Measurements from ENCODE around the gene MDM4. TPM values are rescaled to one million over a fixed set of nuclear protein-coding genes. Genes with fewer than 3 reads are reported as not detected.
"Not testable (repeated sequence)": the region's sequence is repeated elsewhere in the genome, so short reads cannot be mapped to it uniquely, and the experiment has no call there.

MDM4 gene
- total RNA-seq, 2 experiments from 2014 or later = 74.7 to 100.0 TPM

DNA sequence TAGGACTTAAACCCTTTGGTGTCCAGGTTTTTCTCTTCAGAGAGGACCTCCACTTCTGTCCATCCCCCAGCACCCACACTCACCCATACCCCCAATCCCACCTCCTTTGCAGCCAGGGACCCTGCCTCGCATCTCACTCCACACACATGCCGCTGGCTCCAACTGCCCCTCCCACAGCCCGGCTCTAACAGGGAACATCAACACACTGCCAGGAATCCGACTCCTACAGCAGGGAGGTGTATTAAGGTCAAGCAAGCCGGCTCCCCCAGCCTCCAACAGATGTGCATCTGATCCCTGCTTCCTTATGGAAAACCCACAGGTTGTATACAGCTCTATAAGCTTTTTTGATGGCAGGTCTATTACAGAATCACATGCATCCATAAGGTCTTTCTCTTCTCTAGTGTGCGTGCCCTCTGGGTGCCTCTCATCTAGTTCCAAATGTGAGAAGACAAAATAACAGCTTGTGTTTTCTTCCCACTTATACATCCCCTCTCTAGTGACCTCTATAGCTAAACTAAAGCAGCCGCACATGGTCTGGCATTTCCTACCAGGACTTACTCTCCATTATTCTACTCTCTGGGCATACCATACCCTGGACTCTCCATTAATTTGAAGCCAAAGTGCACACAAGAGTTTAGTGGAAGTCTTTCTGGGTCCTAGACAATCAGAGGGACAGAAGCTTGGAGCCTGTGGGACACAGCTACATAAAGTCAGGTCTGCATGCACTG is 37.9 kb upstream of the MDM4 start:
- ATAC-seq (no peak), DNase-seq (no peak)
- CTCF ChIA-PET = interaction anchor here (1.1 to 3.3 kb wide), 7 partner anchors 8 to 47 kb away, joined by 3 to 16 read pairs (median 5); no protein-coding TSS in a partner anchor
- Mint-ChIP-seq H3K4me3 (no peak overlapping the region), H3K36me3 (no peaks in the 10 kb centered on the region), H3K27me3 (no peaks in the 10 kb centered on the region), H3K27ac (no peak overlapping the region), H3K4me1 (peaks cover 21% of the 10 kb centered on the region), H3K9me3 (ENCODE audit: low read depth) (no peaks in the 10 kb centered on the region)

GRCh38 chr1:204478921-204479320 is 37.3 kb upstream of the MDM4 start:
- ATAC-seq (no peak), DNase-seq (no peak)
- Mint-ChIP-seq H3K9me3 (ENCODE audit: low read depth) (no peaks in the 10 kb centered on the region), H3K4me1 (peaks cover 23% of the 10 kb centered on the region), H3K4me3 (no peak overlapping the region), H3K27me3 (no peaks in the 10 kb centered on the region), H3K27ac (no peak overlapping the region), H3K36me3 (no peaks in the 10 kb centered on the region)
- CTCF ChIA-PET = interaction anchor here (1.0 to 3.3 kb wide), 8 partner anchors 9 to 48 kb away, joined by 4 to 16 read pairs (median 4); no protein-coding TSS in a partner anchor

GRCh38 chr1:204479387-204480136 is 36.6 kb upstream of the MDM4 start:
- no peaks in the 10 kb centered on the region for H3K27me3 Mint-ChIP-seq
- H3K9me3 Mint-ChIP-seq (ENCODE audit: low read depth) = no peaks in the 10 kb centered on the region
- peaks cover 23% of the 10 kb centered on the region for H3K4me1 Mint-ChIP-seq
- no peak for ATAC-seq
- no peak overlapping the region for H3K27ac Mint-ChIP-seq
- H3K36me3 Mint-ChIP-seq = no peaks in the 10 kb centered on the region
- H3K4me3 Mint-ChIP-seq = no peak overlapping the region
- no peak for DNase-seq
- CTCF ChIA-PET = interaction anchor here (0.8 to 3.3 kb wide), 9 partner anchors 9 to 328 kb away, joined by 4 to 16 read pairs (median 5); no protein-coding TSS in a partner anchor

- CTCF ChIA-PET = interaction anchor here (0.7 to 3.3 kb wide), 6 partner anchors 12 to 327 kb away, joined by 3 to 16 read pairs (median 4); no protein-coding TSS in a partner anchor
- Mint-ChIP-seq H3K4me1 (peaks cover 23% of the 10 kb centered on the region), H3K9me3 (ENCODE audit: low read depth) (no peaks in the 10 kb centered on the region), H3K36me3 (no peaks in the 10 kb centered on the region), H3K27ac (no peak overlapping the region), H3K27me3 (no peaks in the 10 kb centered on the region), H3K4me3 (no peak overlapping the region)
- ATAC-seq (no peak), DNase-seq (no peak)
Observed at GRCh38 chr1:204480515-204480914, 35.7 kb upstream of the MDM4 start.

DNA sequence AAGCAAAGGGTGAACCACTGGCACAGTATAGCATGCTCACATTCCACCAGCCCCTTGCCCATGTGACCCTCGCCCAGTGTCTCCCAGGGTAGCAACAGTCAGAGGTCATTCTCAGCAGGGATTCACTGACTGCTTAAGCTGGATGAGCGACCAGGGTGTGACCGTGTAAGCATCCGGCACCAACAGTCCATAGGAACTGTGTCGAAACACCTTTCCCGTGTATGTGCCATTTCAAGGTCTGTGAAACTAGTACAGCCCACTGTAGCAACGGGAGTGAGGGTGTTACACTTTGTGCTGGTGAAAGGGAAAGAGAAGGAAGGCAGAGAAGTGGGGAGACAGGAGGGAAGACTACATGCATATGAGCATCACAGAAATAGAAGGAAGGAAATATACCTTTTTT is 32.4 kb upstream of the MDM4 start:
- H3K4me1 Mint-ChIP-seq = peaks cover 22% of the 10 kb centered on the region
- H3K9me3 Mint-ChIP-seq (ENCODE audit: low read depth) = no peaks in the 10 kb centered on the region
- H3K4me3 Mint-ChIP-seq = no peak overlapping the region
- DNase-seq (no peak), ATAC-seq (no peak)
- no peak overlapping the region for H3K27ac Mint-ChIP-seq
- CTCF ChIA-PET = no interaction called here
- no peaks in the 10 kb centered on the region for H3K27me3 Mint-ChIP-seq
- H3K36me3 Mint-ChIP-seq = peaks cover 3% of the 10 kb centered on the region

- not testable (repeated sequence) for H3K4me3 Mint-ChIP-seq; ATAC-seq; H3K9me3 Mint-ChIP-seq (ENCODE audit: low read depth); H3K27ac Mint-ChIP-seq; H3K27me3 Mint-ChIP-seq; H3K36me3 Mint-ChIP-seq; DNase-seq
- peaks cover 17% of the 10 kb centered on the region for H3K4me1 Mint-ChIP-seq
- CTCF ChIA-PET = interaction anchor here (1.2 to 5.3 kb wide), 4 partner anchors 8 to 55 kb away, joined by 5 to 33 read pairs (median 8); partner anchors contain the start of gene PIK3C2B
Observed at GRCh38 chr1:204486513-204487255, 29.5 kb upstream of the MDM4 start.

DNA sequence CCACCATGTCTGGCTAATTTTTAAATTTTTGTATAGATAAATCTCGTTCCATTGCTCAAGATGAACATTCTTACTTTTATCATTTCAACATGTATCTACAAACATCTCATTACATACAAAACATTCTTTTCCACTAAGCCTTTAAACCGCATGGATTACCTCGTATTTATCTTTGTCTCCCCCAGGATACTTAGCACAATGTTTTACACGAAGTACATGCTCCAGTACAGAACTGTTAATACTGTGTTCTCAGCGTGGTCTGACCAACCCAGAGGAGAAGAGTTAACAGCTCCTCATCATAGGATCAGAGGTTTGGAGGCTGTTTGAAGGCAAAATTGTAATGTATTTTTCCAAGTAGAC is 29.0 kb upstream of the MDM4 start:
- DNase-seq (no peak), ATAC-seq (no peak)
- Mint-ChIP-seq H3K4me1 (peaks cover 21% of the 10 kb centered on the region), H3K9me3 (ENCODE audit: low read depth) (no peaks in the 10 kb centered on the region), H3K27ac (no peak overlapping the region), H3K36me3 (peaks cover 9% of the 10 kb centered on the region), H3K27me3 (no peaks in the 10 kb centered on the region), H3K4me3 (no peak overlapping the region)
- CTCF ChIA-PET = interaction anchor here (1.2 to 5.3 kb wide), 4 partner anchors 16 to 320 kb away, joined by 5 to 33 read pairs (median 5); no protein-coding TSS in a partner anchor

- H3K27me3 Mint-ChIP-seq = no peaks in the 10 kb centered on the region
- no peaks in the 10 kb centered on the region for H3K9me3 Mint-ChIP-seq (ENCODE audit: low read depth)
- CTCF ChIA-PET = interaction anchor here (1.2 to 18.4 kb wide), 4 partner anchors 11 to 93 kb away, joined by 3 to 918 read pairs (median 21); no protein-coding TSS in a partner anchor
- no peak overlapping the region for H3K27ac Mint-ChIP-seq
- H3K4me3 Mint-ChIP-seq = no peak overlapping the region
- H3K4me1 Mint-ChIP-seq = peaks cover 46% of the 10 kb centered on the region
- ATAC-seq = no peak
- DNase-seq = no peak
- peaks cover 9% of the 10 kb centered on the region for H3K36me3 Mint-ChIP-seq
Observed at GRCh38 chr1:204491655-204492054, 24.6 kb upstream of the MDM4 start.

GRCh38 chr1:204493145-204493983 is 22.8 kb upstream of the MDM4 start:
- no peak for ATAC-seq
- peak overlapping the region; percentile 77 for H3K4me3 Mint-ChIP-seq
- peaks cover 46% of the 10 kb centered on the region for H3K4me1 Mint-ChIP-seq
- peaks cover 6% of the 10 kb centered on the region for H3K36me3 Mint-ChIP-seq
- no peaks in the 10 kb centered on the region for H3K9me3 Mint-ChIP-seq (ENCODE audit: low read depth)
- CTCF ChIA-PET = interaction anchor here (0.7 to 18.4 kb wide), 20 partner anchors 8 to 314 kb away, joined by 3 to 918 read pairs (median 6); partner anchors contain the start of gene MDM4
- no peaks in the 10 kb centered on the region for H3K27me3 Mint-ChIP-seq
- H3K27ac Mint-ChIP-seq = peak overlapping the region; percentile 86
- no peak for DNase-seq

GRCh38 chr1:204493984-204494280 is 22.3 kb upstream of the MDM4 start:
- peak overlapping the region; percentile 77 for H3K4me3 Mint-ChIP-seq
- peaks cover 42% of the 10 kb centered on the region for H3K4me1 Mint-ChIP-seq

GRCh38 chr1:204494281-204495077 is 21.7 kb upstream of the MDM4 start, which contains the start of gene PIK3C2B:
PIK3C2B (minus strand) TSS chr1:204494805; CDS start chr1:204469802, 25,003 bp downstream.
- Mint-ChIP-seq H3K27me3 (no peaks in the 10 kb centered on the region), H3K4me1 (peaks cover 44% of the 10 kb centered on the region), H3K27ac (peak within 1 kb of the TSS; percentile 86), H3K4me3 (peak within 1 kb of the TSS; percentile 77), H3K36me3 (peaks cover 4% of the 10 kb centered on the region), H3K9me3 (ENCODE audit: low read depth) (no peaks in the 10 kb centered on the region)
- DNase-seq = peak; percentile 84
- ATAC-seq = peak; percentile 89
- CTCF ChIA-PET = interaction anchor here (0.7 to 18.4 kb wide), 21 partner anchors 8 to 313 kb away, joined by 3 to 918 read pairs (median 6); partner anchors contain the start of gene MDM4

More at GRCh38 chr1:204493984-204494280, 22.3 kb upstream of the MDM4 start:
- Mint-ChIP-seq H3K27me3 (no peaks in the 10 kb centered on the region), H3K27ac (peak overlapping the region; percentile 86), H3K36me3 (peaks cover 6% of the 10 kb centered on the region), H3K9me3 (ENCODE audit: low read depth) (no peaks in the 10 kb centered on the region)
- CTCF ChIA-PET = interaction anchor here (0.7 to 18.4 kb wide), 21 partner anchors 9 to 313 kb away, joined by 3 to 918 read pairs (median 6); partner anchors contain the start of gene MDM4
- DNase-seq (peak; percentile 77), ATAC-seq (peak; percentile 59)

All from activated CD8-positive, alpha-beta memory T cell treated with anti-CD3 and anti-CD28 coated beads, Interleukin-2, amount 10 ng/mL, durations not matched to agents 7 days and 5 days (primary cell).